H1 (cell line): ENCODE results near the gene GASK1B. TPM values are rescaled to one million over a fixed set of nuclear protein-coding genes. Genes with fewer than 3 reads are reported as not detected.

ENCODE experiments used
- CTCF ChIA-PET: fragments of 300-600 bp; sonication (Branson Sonifier 250); formaldehyde crosslinking; loops from one replicate; lab custom pipeline; 2021; ENCODE audit not compliant: partially characterized antibody; lab: Charles Lee
- POLR2A ChIA-PET: fragments of 300-600 bp; sonication (Branson Sonifier 250); formaldehyde crosslinking; loops from one replicate; lab custom pipeline; 2021; ENCODE audit warnings: inconsistent platforms; ENCODE audit not compliant: partially characterized antibody; lab: Charles Lee
- DNase-seq, 2 experiments: peaks; one replicate each; pipeline versions ENCODE4 v3.0.0 to v3.0.0-alpha.2; 2010 to 2022; ENCODE audit warnings: low spot score in 2 of 2, low read depth in 1 of 2, mixed read lengths in 1 of 2
- FAIRE-seq: peaks from 2 replicates; lab custom pipeline; 2011; peaks lifted over from hg19 to GRCh38; lab: Jason Lieb, UNC
- H2AFZ ChIP-seq: 2 replicates; pipeline ENCODE4 v1.8.1; 2012; ENCODE audit warnings: low read length, inconsistent platforms
- H2AK5ac ChIP-seq: 2 replicates; pipeline ENCODE4 v1.6.1; 2013; ENCODE audit warnings: low read depth, low read length
- H2BK120ac ChIP-seq: replicated peaks from 2 replicates; pipeline ENCODE3; 2013; ENCODE audit warnings: low read depth, low read length, inconsistent platforms
- H2BK12ac ChIP-seq: 2 replicates; pipeline ENCODE4 v1.6.1; 2013; ENCODE audit warnings: low read depth, low read length
- H2BK15ac ChIP-seq: 2 replicates; pipeline ENCODE4 v1.6.1; 2013; ENCODE audit warnings: low read length
- H2BK20ac ChIP-seq: 2 replicates; pipeline ENCODE4 v1.6.1; 2013; ENCODE audit warnings: low read length
- H2BK5ac ChIP-seq: 2 replicates; pipeline ENCODE4 v1.6.1; 2013; ENCODE audit warnings: low read depth, low read length
- H3K14ac ChIP-seq: 2 replicates; pipeline ENCODE4 v1.6.1; 2013; ENCODE audit warnings: inconsistent platforms; ENCODE audit not compliant: insufficient read length
- H3K18ac ChIP-seq: 2 replicates; pipeline ENCODE4 v1.6.1; 2013; ENCODE audit warnings: low read length; ENCODE audit errors: extremely low read depth
- H3K23ac ChIP-seq: 2 replicates; pipeline ENCODE4 v1.6.1; 2013; ENCODE audit warnings: inconsistent platforms; ENCODE audit not compliant: insufficient read length
- H3K23me2 ChIP-seq: 2 replicates; pipeline ENCODE4 v1.6.1; 2013; ENCODE audit warnings: low read depth, low read length
- H3K27ac ChIP-seq: 2 replicates; pipeline ENCODE4 v1.6.1; 2011; ENCODE audit warnings: low read depth, low read length, inconsistent platforms
- H3K27me3 ChIP-seq, 4 experiments: replicated peaks in 1 of 4; 1 replicate in 1 of 4; 2 replicates in 3 of 4; pipeline versions ENCODE4 v1.6.1 to v1.8.1; 2011 to 2013; ENCODE audit warnings: low read length in 3 of 4, mild to moderate bottlenecking in 3 of 4, inconsistent platforms in 2 of 4, mixed read lengths in 2 of 4, moderate library complexity in 1 of 4; ENCODE audit not compliant: control insufficient read depth in 3 of 4, insufficient read depth in 3 of 4; ENCODE audit errors: extremely low read depth in 1 of 4
- H3K36me3 ChIP-seq, 4 experiments: 2 replicates each; pipeline versions ENCODE4 v1.6.1 to v1.8.1; 2011 to 2013; ENCODE audit warnings: mild to moderate bottlenecking in 4 of 4, low read length in 3 of 4, moderate library complexity in 2 of 4, control low read depth in 1 of 4, inconsistent platforms in 1 of 4; ENCODE audit not compliant: insufficient read depth in 4 of 4, control insufficient read depth in 2 of 4
- H3K4ac ChIP-seq: replicated peaks from 2 replicates; pipeline ENCODE3; 2013; ENCODE audit warnings: low read length, low read depth, mixed read lengths, inconsistent platforms; ENCODE audit not compliant: insufficient read length
- H3K4me1 ChIP-seq, 4 experiments: replicated peaks in 1 of 4; 1 replicate in 1 of 4; 2 replicates in 3 of 4; pipeline versions ENCODE4 v1.6.1 to v1.8.1; 2011 to 2013; ENCODE audit warnings: low read length in 3 of 4, inconsistent platforms in 2 of 4, mixed read lengths in 1 of 4; ENCODE audit not compliant: insufficient read depth in 4 of 4, control insufficient read depth in 3 of 4
- H3K4me2 ChIP-seq, 2 experiments: 2 replicates each; pipeline versions ENCODE4 v1.6.1 to v1.8.1; 2011 to 2013; ENCODE audit warnings: low read depth in 2 of 2, low read length in 2 of 2, control low read depth in 1 of 2, inconsistent platforms in 1 of 2, mild to moderate bottlenecking in 1 of 2; ENCODE audit not compliant: insufficient read depth in 1 of 2
- H3K4me3 ChIP-seq, 4 experiments: fragments of 200-600, 300-600 bp in 1 of 4; sonication (generic), shearing (Covaris generic), sonication (Bioruptor Twin) in 1 of 4; 2 replicates each; pipeline versions ENCODE4 v1.5.1 to v1.8.1; 2011 to 2016; ENCODE audit warnings: low read length in 4 of 4, low read depth in 3 of 4, control low read depth in 2 of 4, inconsistent platforms in 2 of 4, mild to moderate bottlenecking in 2 of 4, mixed read lengths in 1 of 4, moderate library complexity in 1 of 4; ENCODE audit not compliant: insufficient read depth in 2 of 4; ENCODE audit errors: extremely low read depth in 1 of 4
- H3K56ac ChIP-seq: replicated peaks from 2 replicates; pipeline ENCODE3; 2013; ENCODE audit warnings: low read depth, mild to moderate bottlenecking, mixed read lengths, low read length, inconsistent platforms; ENCODE audit not compliant: insufficient read length
- H3K79me1 ChIP-seq: 2 replicates; pipeline ENCODE4 v1.6.1; 2013; ENCODE audit warnings: low read depth, low read length, control low read depth
- H3K79me2 ChIP-seq, 2 experiments: 2 replicates each; pipeline versions ENCODE4 v1.6.1 to v1.8.1; 2012 to 2013; ENCODE audit warnings: low read length in 2 of 2, mild to moderate bottlenecking in 2 of 2, inconsistent platforms in 1 of 2; ENCODE audit not compliant: insufficient read depth in 2 of 2, control insufficient read depth in 1 of 2
- H3K9ac ChIP-seq, 4 experiments: replicated peaks in 1 of 4; 1 replicate in 1 of 4; 2 replicates in 3 of 4; pipeline versions ENCODE4 v1.6.1 to v1.8.1; 2011 to 2013; ENCODE audit warnings: low read depth in 3 of 4, low read length in 3 of 4, control low read depth in 2 of 4, mild to moderate bottlenecking in 2 of 4, moderate library complexity in 2 of 4, inconsistent platforms in 1 of 4; ENCODE audit errors: extremely low read depth in 1 of 4
- H3K9me3 ChIP-seq, 2 experiments: 2 replicates each; pipeline versions ENCODE4 v1.6.1 to v1.8.1; 2012 to 2013; ENCODE audit warnings: mild to moderate bottlenecking in 2 of 2, moderate library complexity in 2 of 2, control low read depth in 1 of 2, inconsistent platforms in 1 of 2, low read depth in 1 of 2, low read length in 1 of 2, mixed read lengths in 1 of 2; ENCODE audit not compliant: insufficient read depth in 2 of 2
- H4K20me1 ChIP-seq, 2 experiments: replicated peaks in 1 of 2; 2 replicates each; pipeline versions ENCODE3 to v1.8.1; 2011 to 2013; ENCODE audit warnings: inconsistent platforms in 2 of 2, low read length in 2 of 2, mild to moderate bottlenecking in 1 of 2; ENCODE audit not compliant: insufficient read depth in 2 of 2, control insufficient read depth in 1 of 2
- H4K5ac ChIP-seq: 2 replicates; pipeline ENCODE4 v1.6.1; 2013; ENCODE audit warnings: low read length, low read depth, mixed read lengths, inconsistent platforms; ENCODE audit not compliant: insufficient read length
- H4K8ac ChIP-seq: 2 replicates; pipeline ENCODE4 v1.8.0; 2013; ENCODE audit warnings: mild to moderate bottlenecking, moderate library complexity, low read length, inconsistent platforms; ENCODE audit not compliant: insufficient read depth; ENCODE audit errors: extremely low read depth
- H4K91ac ChIP-seq: replicated peaks from 2 replicates; pipeline ENCODE3; 2013; ENCODE audit warnings: low read length, mixed read lengths, inconsistent platforms; ENCODE audit not compliant: insufficient read length
- BCL11A ChIP-seq, 2 experiments: IDR thresholded peaks; one replicate each; pipeline ENCODE4 v1.6.1; 2011; ENCODE audit warnings: low read depth in 2 of 2, low read length in 2 of 2, mild to moderate bottlenecking in 2 of 2
- CEBPB ChIP-seq: IDR thresholded peaks from 2 replicates; pipeline ENCODE4 v1.6.1; 2012; ENCODE audit warnings: low read depth, low read length
- CHD2 ChIP-seq: IDR thresholded peaks from 2 replicates; pipeline ENCODE4 v1.6.1; 2012; ENCODE audit warnings: low read length, improper control_type of control experiment
- CREB1 ChIP-seq: IDR thresholded peaks from 2 replicates; pipeline ENCODE4 v1.6.1; 2012; ENCODE audit warnings: inconsistent platforms
- HDAC2 ChIP-seq, 2 experiments: fragments of 300-600 bp in 1 of 2; sonication (generic) in 1 of 2; IDR thresholded peaks; 2 replicates each; pipeline ENCODE4 v1.6.1; 2011 to 2012; ENCODE audit warnings: low read depth in 2 of 2, low read length in 2 of 2, mild to moderate bottlenecking in 2 of 2, moderate library complexity in 2 of 2, borderline replicate concordance in 1 of 2, inconsistent platforms in 1 of 2
- JUND ChIP-seq: IDR thresholded peaks from 2 replicates; pipeline ENCODE4 v1.6.1; 2011; ENCODE audit warnings: mild to moderate bottlenecking, improper control_type of control experiment, low read length
- KDM4A ChIP-seq: IDR thresholded peaks from one replicate; pipeline ENCODE4 v1.7.1; 2012; ENCODE audit warnings: low read depth, mild to moderate bottlenecking, moderate library complexity, low read length, inconsistent platforms; ENCODE audit not compliant: severe bottlenecking
- NRF1 ChIP-seq: IDR thresholded peaks from 2 replicates; pipeline ENCODE4 v1.6.1; 2011; ENCODE audit warnings: mild to moderate bottlenecking, low read depth, low read length, improper control_type of control experiment
- POLR2A ChIP-seq, 2 experiments: IDR thresholded peaks; 1 replicate in 1 of 2; 2 replicates in 1 of 2; pipeline ENCODE4 v1.6.1; 2011; ENCODE audit warnings: low read depth in 2 of 2, low read length in 2 of 2, mild to moderate bottlenecking in 2 of 2; ENCODE audit errors: control extremely low read depth in 1 of 2
- RAD21 ChIP-seq, 2 experiments: IDR thresholded peaks in 1 of 2; conservative IDR thresholded peaks in 1 of 2; 2 replicates each; pipeline ENCODE4 v1.6.1; 2011; ENCODE audit warnings: low read depth in 2 of 2, low read length in 2 of 2, improper control_type of control experiment in 1 of 2, inconsistent platforms in 1 of 2, mild to moderate bottlenecking in 1 of 2, moderate library complexity in 1 of 2
- RFX5 ChIP-seq: IDR thresholded peaks from 2 replicates; pipeline ENCODE4 v1.6.1; 2011; ENCODE audit warnings: low read depth, low read length, improper control_type of control experiment, borderline replicate concordance
- SIX5 ChIP-seq: IDR thresholded peaks from 2 replicates; pipeline ENCODE4 v1.6.1; 2011; ENCODE audit warnings: mild to moderate bottlenecking, low read depth, low read length
- SUZ12 ChIP-seq: fragments of 200-600 bp; sonication (generic); IDR thresholded peaks from 2 replicates; pipeline ENCODE4 v1.6.1; 2012; ENCODE audit warnings: mild to moderate bottlenecking, inconsistent platforms, low read length, moderate library complexity, mixed read lengths
- TAF1 ChIP-seq: IDR thresholded peaks from 2 replicates; pipeline ENCODE4 v1.6.1; 2011; ENCODE audit warnings: mild to moderate bottlenecking, low read depth, low read length
- TCF12 ChIP-seq: IDR thresholded peaks from 2 replicates; pipeline ENCODE4 v1.6.1; 2011; ENCODE audit warnings: low read depth, mild to moderate bottlenecking, low read length
- polyA plus RNA-seq, 7 experiments: library from polyadenylated mRNA; depleted of rRNA in 3 of 7; stranded (reverse) in 5 of 7; unstranded in 2 of 7; fragments of >200 nt in 5 of 7; fragments of 200-250 nt in 2 of 7; gene quantifications; 1 replicate in 5 of 7; 2 replicates in 1 of 7; 4 replicates in 1 of 7; pipeline versions ENCODE4 v1.2.1 to v1.2.3, GENCODE V29; 2011 to 2013; ENCODE audit warnings: missing spikeins in 2 of 7, mixed read lengths in 2 of 7
- total RNA-seq: library from RNA; stranded (reverse); fragmentation: NEBNext Ultra II Directional; extraction: Animal tissue kit (Norgen Biotek cat#: 25700); gene quantifications from 2 replicates; pipeline ENCODE4 v1.2.1, GENCODE V29; 2021
- TF ChIP-seq, protein P1 (sequence below): IDR thresholded peaks from 2 replicates; pipeline ENCODE4 v1.6.1; 2012; ENCODE audit warnings: inconsistent platforms

Gene GASK1B
- total and polyA plus RNA-seq, 2 of the 8 experiments (the other 6 are each of a cell fraction or from before 2014, with no cell fraction given), result not detected

DNA sequence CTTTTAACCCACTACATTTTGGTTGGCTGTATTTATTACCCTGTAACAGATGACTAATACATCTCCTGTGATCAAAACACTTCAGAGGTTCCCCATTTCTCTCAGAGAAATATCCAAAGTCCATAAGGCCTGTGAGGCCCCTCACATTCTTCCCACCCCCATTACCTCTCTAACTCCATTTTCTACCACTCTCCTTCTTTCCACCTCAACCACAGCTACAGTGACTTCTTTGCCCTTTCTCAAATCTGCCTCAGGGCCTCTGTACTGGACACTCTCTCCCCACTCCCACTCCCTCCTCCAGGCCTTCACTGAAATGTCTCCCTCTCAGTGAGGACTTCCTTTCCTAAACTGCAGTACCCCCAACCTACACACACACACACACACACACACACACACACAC, 29.1 kb upstream of the GASK1B start:
- no peaks in the 10 kb centered on the region for H3K36me3 ChIP-seq
- FAIRE-seq (no peak), DNase-seq (no peak)
- H2AFZ ChIP-seq, result no peak overlapping the region
- no peak overlapping the region for H2BK12ac ChIP-seq
- ChIA-PET CTCF (interaction anchor here (1.0 to 2.7 kb wide), 5 partner anchors 9 to 218 kb away, joined by 3 to 19 read pairs (median 3); no protein-coding TSS in a partner anchor), POLR2A (interaction anchor here (0.6 kb wide), 2 partner anchors 8 to 33 kb away, joined by 3 read pairs; partner anchors contain the start of gene TMEM144)
- H3K9me3 ChIP-seq, result no peaks in the 10 kb centered on the region
- no peak overlapping the region for H3K18ac ChIP-seq
- no peak overlapping the region for H3K4ac ChIP-seq
- no peaks in the 10 kb centered on the region for H3K27me3 ChIP-seq
- H2BK20ac ChIP-seq, result no peak overlapping the region
- no peaks in the 10 kb centered on the region for H4K20me1 ChIP-seq
- H3K14ac ChIP-seq, result no peak overlapping the region
- H3K56ac ChIP-seq, result no peak overlapping the region
- no peak overlapping the region for H3K9ac ChIP-seq
- H3K4me3 ChIP-seq, result no peak overlapping the region
- no peak overlapping the region for H4K91ac ChIP-seq
- no peaks in the 10 kb centered on the region for H3K23me2 ChIP-seq
- no peak overlapping the region for H3K27ac ChIP-seq
- no peak overlapping the region for H3K23ac ChIP-seq
- no peak overlapping the region for H2AK5ac ChIP-seq
- H3K4me1 ChIP-seq, result no peaks in the 10 kb centered on the region
- H4K8ac ChIP-seq, result no peak overlapping the region
- no peak overlapping the region for H4K5ac ChIP-seq
- H2BK5ac ChIP-seq, result no peak overlapping the region
- H3K4me2 ChIP-seq, result no peak overlapping the region
- H3K79me1 ChIP-seq, result no peaks in the 10 kb centered on the region
- no peaks in the 10 kb centered on the region for H3K79me2 ChIP-seq
- H2BK15ac ChIP-seq, result no peak overlapping the region
- no peak overlapping the region for H2BK120ac ChIP-seq
- TF ChIP-seq RAD21 (IDR thresholded peaks at IDR 0.05 in 1 of 2, conservative IDR thresholded peaks at IDR 0.05 in 1 of 2; ENCODE audit: low read depth in 2 of 2, low read length in 2 of 2) (no peak), SUZ12 (no peak), POLR2A (IDR thresholded peaks at IDR 0.05; ENCODE audit: control extremely low read depth in 1 of 2, low read depth in 2 of 2, low read length in 2 of 2) (no peak), CEBPB (no peak), KDM4A (no peak), SIX5 (no peak), TAF1 (no peak), BCL11A (IDR thresholded peaks at IDR 0.05; ENCODE audit: low read depth in 2 of 2, low read length in 2 of 2) (no peak), NRF1 (no peak), JUND (no peak), CHD2 (no peak), RFX5 (no peak), HDAC2 (IDR thresholded peaks at IDR 0.05; ENCODE audit: borderline replicate concordance in 1 of 2, low read depth in 2 of 2, low read length in 2 of 2) (no peak), CREB1 (no peak), TCF12 (no peak)
- TF ChIP-seq, protein P1, sequence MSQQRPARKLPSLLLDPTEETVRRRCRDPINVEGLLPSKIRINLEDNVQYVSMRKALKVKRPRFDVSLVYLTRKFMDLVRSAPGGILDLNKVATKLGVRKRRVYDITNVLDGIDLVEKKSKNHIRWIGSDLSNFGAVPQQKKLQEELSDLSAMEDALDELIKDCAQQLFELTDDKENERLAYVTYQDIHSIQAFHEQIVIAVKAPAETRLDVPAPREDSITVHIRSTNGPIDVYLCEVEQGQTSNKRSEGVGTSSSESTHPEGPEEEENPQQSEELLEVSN, result no peak
